Hematopoietic multipotent progenitor cell treated with erythropoietin and hydrocortisone succinate and interleukin-3 and kit ligand, for 8 days (in vitro differentiated cells): ENCODE data around the gene TPSG1.
"Not testable (repeated sequence)": the region's sequence is repeated elsewhere in the genome, so short reads cannot be mapped to it uniquely, and the experiment has no call there.

Source experiments
- DNase-seq: peaks from one replicate; pipeline ENCODE4 v3.0.0-alpha.2; 2015

Gene TPSG1

DNA sequence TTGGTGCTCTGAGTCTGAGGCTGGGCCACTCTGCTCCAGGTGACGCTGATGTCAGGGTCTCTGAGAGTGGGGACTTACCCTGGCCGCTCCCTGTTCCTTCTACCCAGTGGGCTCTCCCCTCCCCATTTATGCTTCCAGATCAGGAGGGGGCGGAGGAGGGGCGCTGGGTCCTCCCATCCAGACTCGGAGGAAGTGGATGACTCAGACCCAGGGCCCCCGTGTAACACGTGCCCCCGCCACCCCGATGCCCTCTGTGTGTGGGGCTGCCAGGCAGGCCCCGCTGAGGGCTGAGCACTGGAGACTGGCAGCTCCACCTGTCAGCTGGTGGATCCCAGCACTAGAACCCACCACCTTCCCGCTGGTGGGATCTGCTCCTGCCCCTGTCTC, 5.0 kb upstream of the TPSG1 start, which contains the start of gene TPSB2:
TSS of gene TPSB2 (minus strand) at position 101 of the 387 bp plus-strand sequence. CDS start 233 bp downstream, outside the sequence.
- DNase-seq, result not testable (repeated sequence)

DNA sequence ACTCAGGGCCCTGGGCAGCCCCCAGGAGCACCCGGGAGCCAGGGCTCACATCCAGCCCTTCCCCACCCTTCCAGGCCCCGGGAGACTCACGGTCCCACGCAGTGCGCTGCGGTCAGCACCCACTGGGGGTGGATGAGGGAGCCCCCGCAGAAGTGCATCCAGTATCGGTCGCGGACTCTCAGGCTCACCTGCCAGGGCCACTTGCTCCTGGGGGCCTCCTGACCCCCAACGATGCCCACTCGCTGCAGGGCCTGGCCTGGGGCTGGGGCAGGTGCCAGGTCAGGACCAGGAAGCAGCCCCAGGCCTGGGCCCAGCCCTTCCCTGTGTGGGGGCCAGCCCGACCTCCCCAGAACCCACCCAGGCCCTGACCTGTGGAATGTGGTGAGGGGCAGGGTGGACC, 4.4 kb upstream of the TPSG1 start:
- not testable (repeated sequence) for DNase-seq

DNA sequence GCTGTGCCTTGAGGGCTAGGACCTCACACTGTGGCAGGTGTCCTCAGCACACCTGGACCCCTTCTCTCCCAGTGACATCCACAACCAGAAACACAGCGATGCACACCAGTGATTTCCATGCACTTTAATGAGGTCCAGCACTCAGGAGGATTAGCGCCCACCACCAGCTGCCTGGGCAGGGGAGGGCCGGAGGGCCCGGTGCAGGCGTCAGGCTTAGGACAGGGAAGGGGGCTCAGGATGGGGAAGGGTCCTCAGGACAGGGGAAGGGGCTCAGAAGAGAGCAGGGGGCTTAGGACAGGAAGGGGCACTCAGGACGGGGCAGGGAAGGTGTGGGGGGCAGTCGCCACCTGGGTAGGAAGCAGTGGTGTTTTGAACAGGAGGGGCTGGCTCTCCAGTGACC, 3.2 kb upstream of the TPSG1 start:
- DNase-seq, result not testable (repeated sequence)

DNA sequence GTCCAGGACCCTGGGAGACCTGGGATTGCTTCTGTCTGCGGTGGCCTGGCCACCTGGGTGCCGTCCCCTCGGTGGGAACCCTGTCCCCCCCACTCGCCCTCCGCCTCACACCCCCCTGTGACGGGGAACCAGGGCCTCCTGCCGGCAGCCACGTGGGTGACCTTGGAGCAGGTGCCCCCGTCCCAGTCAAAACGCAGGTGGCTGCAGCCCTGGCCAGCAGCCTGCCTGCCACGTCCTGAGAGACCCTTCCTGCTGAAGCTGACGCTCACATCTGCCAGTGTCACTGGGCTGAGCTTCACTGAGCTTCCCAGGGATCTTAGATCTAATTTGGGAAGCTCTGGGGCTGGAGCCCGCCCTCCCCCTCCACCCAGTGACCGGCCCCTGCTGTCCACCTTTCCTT, 1.6 kb upstream of the TPSG1 start:
- DNase-seq, result not testable (repeated sequence)

DNA sequence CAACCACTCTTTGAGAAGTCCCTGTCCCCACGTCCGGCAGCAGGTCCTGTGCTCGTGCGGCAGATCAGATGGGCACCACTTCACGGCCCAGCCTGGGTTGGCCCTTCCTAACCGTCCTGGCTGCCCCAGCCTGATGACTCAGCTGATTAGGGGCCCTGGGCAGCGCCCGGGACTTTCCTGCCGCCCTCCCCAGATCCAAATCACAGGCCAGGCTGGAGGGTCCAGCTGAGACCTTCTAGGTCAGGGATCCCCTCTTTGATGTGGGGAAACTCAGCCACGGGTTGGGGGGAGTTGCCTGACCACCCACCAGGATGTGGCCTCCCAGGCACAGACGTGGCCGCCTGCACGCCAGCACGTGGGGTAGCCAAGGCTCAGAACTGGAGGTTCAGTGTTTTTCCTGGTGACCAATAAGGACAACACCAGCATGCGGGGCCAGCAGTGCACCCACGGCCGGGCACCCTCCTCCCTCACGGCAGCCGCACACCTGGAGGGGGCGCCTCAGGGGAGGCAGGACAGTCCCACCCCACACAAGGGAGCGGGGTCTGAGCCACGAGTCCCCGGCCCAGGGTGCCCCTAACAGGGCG, 752 bp upstream of the TPSG1 start:
- DNase-seq, result peak; percentile 53

DNA sequence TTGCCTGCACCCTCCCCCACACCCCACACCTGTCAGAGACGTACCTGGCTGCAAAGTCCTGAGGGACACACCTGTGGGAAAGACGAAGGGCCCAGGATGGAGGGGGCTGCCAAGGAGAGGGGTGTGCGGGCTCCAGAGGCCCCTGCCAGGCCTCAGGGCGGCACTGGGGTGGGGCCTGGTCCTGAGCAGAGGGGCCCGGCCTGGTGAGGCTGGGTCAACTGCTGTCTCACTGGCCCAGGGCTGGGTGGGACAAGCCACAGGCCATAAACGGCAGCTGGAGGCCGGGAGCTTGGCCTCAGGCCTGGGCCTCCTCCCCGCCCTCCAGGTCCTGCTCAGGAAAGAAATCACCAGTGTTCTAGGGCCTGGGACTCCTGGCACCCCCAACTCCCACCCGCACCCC, 510 bp downstream of the TPSG1 start:
- DNase-seq, result no peak

DNA sequence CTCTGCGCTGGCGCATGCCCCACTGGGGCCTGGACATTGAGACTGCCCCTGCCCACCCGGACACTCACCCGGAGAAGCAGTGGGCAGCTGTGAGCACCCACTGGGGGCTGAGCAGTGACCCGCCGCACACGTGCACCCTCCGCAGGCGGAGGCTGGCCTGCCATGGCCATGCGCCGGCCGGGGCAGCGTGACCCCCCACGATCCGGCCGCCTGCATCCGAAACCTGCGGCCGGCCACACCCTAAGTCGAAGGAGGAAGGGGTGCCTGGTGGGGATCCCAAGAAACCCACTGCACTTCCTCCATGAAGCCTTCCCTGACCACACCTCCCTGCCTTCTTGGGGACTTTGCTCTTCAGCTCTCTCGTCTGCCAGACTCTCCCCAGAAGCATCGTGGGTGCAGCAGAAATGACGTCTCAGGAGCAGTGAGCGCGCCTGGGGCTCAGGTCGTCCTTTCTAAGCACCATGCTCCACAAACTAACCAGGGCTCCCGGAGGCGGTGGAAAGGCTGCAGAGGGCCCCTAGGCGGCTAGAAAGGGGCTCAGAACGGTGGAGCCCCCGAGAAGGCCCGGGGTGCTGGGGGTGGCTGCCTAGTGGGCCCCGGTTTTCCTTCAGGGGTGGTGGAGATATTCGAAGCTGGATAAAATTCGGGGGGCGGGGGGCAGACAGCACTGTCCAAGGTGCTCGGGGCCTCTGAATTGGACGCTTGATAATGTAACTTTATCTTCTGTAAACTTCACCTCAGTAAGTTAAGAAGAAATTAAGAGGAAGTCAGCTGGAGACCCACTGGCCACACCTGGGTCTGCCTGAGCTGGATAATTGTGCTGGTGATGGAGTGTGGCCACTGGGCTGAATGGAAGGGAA, 1.5 kb downstream of the TPSG1 start:
- peak; percentile 14 for DNase-seq

DNA sequence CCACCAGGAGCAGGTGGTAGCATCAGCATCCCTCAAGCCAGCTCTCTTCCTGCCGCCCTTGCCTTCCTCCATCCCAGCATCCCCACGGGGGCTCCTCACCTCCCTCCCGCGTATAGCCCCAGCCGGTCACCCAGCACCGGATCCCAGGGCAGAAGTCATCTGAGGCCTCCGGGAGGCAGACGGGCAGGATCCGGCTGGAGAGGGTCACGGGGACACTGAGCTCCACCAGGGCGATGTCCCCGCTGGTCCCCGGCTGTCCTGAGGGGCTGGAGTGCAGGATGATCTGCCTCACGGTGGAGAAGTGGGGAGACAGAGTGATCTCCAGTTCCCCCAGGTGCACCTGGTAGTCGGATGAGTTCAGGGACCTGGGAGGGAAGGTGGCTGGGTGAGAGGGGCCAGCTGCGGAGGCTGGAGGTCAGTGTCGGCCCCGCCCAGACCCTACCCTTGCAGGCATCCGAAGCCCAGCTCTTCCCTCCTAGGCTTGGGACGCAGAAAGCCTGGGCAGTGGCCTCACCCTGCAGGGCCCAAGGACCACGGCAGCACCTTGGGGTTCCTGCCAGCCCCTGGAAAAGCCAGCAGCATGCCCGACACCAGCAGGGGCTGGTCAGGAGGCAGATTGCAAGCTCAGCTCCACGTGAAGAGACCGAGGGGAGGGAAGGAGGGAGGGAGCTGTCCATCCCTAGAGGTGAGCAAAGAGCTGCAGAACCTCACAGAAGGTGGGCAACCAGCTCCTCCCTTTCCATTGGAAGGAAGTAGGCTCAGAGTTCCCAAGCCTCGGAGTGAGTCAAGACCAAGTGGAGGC, 2.3 kb downstream of the TPSG1 start:
- no peak for DNase-seq

DNA sequence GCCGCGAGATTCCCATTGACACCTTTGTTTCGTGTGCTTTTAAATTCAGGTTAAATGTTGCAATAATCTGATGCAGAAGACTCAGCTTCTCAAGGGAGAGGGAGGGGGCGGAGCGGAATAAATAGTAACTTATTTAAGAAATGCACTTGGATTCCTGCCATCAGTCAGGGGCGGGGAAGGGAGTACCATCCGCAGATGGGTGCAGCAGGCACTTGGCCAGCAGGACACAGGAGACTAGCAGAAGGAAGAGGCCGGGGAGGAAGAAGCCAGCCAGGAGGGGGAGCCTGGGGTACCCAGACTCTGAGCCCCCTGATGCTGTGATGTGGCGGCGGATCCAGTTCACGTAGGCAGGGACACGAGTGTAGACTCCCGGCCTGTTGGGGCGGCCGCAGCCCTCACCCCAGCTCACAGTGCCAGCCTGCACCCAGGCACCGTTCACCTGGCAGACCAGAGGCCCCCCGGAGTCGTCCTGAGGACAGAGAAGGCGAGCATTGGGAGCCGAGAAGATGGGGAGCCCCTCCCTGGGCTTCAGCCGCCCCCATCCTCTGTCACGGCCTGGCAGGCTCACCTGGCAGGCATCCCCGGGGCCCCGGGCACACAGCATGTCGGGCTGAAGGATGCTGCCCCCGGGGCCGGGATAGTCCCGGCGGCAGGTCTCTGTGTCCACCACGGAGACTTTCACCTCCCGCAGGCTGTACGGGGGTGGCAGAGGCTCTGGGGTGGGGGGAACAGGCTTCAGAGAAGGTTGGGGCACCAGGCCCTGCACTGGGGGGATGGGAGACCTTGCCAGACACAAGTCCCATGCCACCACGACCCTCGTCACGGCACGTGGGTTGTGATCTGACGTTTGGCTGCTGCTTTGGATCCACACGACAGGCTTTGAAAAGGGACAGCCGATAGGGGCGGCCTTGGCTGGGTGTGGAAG, 3.2 kb downstream of the TPSG1 start:
- peak; percentile 63 for DNase-seq

DNA sequence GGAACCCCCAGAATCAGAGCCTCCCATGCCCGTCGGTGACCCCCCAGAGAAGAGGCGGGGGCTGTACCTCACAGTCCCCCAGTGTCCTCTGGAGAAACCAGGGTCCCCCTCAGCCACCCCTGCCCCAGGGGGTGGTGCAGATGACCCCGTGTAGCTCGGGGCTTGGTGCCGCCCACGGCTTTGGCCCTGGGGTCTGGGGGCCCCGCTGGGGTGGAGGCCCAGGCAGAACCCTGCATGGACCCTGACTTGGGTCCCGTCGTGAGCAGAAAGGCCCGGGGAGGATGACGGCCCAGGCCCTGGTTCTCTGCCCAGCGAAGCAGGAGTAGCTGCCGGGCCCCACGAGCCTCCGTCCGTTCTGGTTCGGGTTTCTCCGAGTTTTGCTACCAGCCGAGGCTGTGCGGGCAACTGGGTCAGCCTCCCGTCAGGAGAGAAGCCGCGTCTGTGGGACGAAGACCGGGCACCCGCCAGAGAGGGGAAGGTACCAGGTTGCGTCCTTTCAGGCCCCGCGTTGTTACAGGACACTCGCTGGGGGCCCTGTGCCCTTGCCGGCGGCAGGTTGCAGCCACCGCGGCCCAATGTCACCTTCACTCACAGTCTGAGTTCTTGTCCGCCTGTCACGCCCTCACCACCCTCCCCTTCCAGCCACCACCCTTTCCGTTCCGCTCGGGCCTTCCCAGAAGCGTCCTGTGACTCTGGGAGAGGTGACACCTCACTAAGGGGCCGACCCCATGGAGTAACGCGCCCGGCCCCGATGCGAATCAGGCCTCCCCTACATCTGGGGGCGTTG, 4.0 kb downstream of the TPSG1 start:
- DNase-seq, result no peak

DNA sequence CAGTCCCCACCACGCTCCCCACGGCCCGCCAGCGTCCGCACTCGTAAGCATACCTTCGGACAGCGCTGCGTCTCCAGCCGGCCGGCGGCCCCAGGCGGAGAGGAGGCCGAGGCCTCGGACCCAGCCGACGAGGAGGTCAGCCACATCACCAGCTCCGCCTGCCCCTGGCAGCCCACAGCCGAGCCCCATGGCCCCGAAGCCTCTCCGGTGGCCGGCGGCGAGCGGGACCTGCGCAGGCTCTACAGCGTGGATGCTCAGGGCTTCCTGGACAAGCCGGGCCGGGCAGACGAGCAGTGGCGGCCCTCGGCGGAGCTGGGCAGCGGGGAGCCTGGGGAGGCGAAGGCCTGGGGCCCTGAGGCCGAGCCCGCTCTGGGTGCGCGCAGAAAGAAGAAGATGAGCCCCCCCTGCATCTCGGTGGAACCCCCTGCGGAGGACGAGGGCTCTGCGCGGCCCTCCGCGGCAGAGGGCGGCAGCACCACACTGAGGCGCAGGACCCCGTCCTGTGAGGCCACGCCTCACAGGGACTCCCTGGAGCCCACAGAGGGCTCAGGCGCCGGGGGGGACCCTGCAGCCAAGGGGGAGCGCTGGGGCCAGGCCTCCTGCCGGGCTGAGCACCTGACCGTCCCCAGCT, 4.9 kb downstream of the TPSG1 start:
- no peak for DNase-seq

DNA sequence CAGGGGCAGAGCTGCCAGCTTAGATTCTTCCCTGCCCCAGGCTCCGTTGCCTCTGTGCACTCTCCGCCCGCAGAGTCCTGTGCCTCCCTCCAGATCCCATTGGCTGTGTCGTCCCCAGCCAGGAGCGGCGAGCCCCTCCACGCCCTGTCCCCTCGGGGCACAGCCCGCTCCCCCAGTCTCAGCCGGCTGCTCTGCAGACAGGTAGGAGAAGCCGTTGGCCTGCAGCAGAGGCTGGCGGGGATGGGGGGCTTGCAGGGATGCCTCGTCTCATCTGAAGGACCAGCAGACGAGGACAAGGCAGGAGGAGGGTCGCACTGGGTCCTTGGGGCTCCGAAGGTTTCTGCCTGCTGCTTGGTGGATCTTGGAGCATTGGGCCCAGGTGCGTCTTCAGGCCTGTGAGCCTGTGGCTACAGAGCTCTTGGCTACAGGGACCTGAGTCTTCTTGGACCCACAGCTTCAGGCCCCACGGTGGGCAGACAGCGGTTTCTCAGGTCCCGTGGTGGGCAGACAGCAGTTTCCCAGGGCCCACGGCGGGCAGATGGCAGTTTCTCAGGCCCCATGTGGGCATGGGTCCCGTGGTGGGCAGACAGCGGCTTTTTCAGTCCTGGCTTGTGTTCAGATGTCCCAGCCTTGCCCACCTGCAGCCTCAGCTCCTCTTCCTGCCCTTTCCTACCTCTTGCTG, 6.0 kb downstream of the TPSG1 start:
- DNase-seq, result no peak

DNA sequence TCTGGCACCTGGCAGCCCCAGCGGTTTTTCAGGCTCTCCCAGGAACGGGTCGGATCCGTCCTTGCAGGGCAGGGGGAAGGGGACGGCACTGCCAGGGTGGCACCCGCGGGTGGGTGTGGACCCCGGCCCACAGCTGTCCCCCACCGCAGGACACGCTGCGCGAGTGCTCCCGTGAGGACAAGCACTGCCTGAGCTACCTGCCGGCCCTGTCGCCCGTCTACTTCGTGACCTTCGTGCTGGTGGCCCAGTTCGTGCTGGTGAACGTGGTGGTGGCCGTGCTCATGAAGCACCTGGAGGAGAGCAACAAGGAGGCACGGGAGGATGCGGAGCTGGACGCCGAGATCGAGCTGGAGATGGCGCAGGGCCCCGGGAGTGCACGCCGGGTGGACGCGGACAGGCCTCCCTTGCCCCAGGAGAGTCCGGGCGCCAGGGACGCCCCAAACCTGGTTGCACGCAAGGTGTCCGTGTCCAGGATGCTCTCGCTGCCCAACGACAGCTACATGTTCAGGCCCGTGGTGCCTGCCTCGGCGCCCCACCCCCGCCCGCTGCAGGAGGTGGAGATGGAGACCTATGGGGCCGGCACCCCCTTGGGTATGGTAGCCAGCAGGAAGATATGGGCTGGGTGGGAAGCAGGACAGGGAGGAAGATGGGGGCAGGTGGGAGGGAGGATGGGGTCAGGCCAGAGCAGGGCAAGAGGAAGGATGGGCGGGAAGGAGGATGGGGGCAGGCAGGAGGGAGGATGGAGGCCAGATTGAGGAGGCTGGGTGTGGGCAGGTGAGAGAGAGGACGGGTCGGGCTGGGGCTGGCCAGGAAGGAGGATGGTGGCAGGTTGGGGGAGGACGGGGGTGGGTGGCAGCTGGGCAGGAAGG, 6.8 kb downstream of the TPSG1 start:
- DNase-seq, result no peak

DNA sequence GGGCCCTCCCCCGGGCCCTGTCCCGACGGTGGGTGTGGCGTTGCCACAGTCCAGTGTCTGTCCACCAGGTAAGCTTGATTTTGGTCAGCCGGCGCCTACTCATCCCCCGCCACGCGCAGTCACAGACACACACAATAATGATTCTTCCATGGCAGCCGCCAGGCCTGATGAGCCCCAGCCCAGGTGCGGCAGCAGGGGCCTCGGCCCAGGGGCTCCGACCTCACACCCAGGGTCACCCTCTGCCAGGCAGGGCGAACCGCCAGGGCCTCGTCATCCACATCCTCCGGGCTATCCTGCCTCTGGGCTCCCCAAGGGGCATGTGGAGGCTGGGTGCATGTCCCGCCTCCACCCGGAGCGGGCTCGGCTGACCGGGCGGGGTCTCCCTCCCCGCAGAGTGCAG, 7.5 kb downstream of the TPSG1 start:
- no peak for DNase-seq

DNA sequence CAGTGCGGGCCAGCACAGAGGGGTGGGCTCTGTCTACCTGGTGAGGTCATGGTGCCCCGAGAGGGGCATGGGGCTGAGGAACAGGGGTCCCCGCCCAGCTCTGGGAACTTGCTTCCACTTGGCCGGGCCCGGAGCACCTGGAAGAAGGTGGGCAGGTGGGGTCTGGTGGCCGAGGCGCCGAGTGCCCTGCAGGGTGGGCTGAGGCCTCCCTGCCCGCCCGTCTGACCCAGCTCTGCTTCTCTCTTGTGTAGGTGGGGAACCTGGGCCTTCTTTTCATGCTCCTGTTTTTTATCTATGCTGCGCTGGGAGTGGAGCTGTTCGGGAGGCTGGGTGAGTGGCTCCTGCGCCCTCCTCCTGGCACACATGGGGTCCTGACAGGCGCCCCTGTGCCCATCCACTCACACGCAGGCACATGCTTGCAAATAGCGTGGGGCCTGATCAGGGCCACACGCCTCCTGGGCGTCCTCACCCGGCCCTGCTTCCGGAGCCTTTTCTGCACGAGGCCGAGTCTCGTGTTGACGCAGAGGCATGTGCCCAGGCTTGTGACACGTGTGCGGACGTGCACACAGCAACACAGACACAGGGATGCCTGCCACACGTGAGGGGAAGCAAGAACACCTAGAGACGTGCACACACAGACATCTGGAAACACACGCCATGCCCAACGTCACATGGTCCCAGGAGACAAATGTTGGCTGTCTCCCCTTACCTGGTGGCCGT, 8.2 kb downstream of the TPSG1 start:
- DNase-seq, result no peak

DNA sequence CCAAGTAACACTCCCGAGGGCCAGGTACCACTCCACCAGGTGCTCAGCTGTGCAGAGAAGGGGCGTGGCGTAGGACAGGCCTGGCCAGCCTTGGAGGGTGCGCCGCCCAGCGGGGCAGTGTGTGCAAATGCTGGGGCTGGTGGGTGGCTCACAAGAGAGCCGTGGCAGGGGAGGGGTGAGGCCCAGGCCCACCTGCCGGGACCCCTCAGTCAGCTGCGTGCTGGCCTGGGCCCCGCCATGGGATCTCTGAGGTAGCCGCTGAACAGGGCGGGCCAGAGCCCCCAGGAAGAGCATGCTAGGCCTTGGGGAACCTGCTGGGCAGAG, 8.8 kb downstream of the TPSG1 start:
- no peak for DNase-seq

DNA sequence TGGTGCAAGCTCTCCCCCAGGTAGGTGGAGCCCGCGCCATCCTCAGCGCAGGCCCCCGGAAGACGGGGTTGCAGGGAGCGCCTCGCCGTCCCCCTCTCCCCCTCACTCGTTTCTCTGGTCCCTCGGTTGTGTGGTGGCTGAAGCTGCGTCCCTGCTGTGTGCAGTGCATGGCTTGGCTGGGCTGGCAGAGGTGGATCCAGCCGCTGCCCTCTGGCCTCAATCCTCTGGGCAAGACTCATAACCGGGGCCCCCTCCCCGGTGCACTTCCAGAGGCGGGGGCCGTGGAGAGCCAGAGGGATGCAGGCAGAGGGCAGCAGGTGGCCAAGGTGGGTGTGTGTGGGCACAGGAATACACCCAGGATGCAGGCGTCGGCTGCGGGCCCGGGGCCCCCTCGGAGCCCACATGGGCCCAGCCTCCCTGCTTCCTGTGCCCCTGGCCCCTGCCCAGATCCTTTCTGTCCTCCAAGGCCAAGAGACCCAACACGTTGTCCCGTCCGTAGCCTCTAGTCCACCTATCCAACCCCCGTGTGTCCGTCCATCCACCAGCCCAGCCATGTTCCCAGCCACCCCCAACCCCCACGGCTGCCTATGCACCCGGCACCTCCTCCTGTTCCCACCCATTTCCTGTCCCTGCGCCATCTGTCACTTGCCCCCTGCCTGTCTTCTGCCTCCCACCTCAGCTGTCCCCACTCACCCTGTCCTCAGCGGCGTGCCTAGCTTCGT, 9.3 kb downstream of the TPSG1 start:
- DNase-seq, result no peak

DNA sequence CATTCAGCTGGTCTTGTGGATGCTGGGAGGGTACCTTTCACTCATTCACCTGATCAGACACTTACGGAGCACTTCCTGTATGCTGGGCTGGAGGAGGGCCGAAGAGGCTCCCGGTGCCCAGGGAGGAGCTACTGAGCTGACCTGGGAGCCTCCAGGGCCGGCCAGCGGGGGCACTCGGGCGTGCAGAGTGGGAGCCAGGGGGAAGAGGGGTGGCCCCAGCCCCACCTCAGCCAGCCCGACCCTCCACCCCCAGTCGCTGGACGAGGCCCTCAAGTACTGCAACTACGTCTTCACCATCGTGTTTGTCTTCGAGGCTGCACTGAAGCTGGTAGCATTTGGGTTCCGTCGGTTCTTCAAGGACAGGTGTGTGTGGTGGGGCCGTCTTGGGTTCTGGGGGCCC, 10.3 kb downstream of the TPSG1 start:
- no peak for DNase-seq
